SKM-1 (cell line): ENCODE data around the gene MAPK13.
"Not testable (repeated sequence)": the region's sequence is repeated elsewhere in the genome, so short reads cannot be mapped to it uniquely, and the experiment has no call there.

Experiments
- DNase-seq: peaks from one replicate; lab custom pipeline; 2025; ENCODE audit not compliant: unreplicated experiment; lab: John Stamatoyannopoulos, UW

Gene MAPK13

GRCh38 chr6:36129941-36130666 lies at the start of gene MAPK13:
MAPK13 (plus strand) TSS chr6:36130513; CDS start chr6:36130583, 70 bp downstream.
- no peak for DNase-seq

- DNase-seq = no peak
Observed at GRCh38 chr6:36082318-36082717, 48.0 kb upstream of the MAPK13 start.

DNA sequence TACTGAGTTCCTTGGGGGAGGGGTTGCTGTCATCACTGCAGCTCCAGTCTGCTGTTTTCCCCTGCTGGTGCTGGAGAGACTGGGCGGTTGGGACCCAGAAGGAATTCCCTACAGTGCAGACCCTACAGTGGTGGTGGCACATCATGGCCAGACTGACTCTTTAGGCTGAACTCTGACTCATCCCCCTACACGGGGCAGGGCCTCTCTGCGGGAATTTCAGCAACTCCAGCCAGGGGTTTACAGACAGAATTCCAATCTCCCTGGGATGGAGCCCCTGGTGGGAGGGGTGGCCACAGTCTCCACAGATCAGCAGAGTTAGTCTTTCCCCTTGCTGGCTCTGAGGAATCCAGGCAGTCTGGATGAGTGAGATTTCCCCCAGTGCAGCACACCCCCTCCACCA lies 46.9 kb upstream of the MAPK13 start:
- no peak for DNase-seq

GRCh38 chr6:36088204-36088603 lies 42.1 kb upstream of the MAPK13 start:
- DNase-seq = not testable (repeated sequence)

GRCh38 chr6:36089048-36089447 lies 41.3 kb upstream of the MAPK13 start:
- no peak for DNase-seq

GRCh38 chr6:36094238-36094637 lies 36.1 kb upstream of the MAPK13 start:
- no peak for DNase-seq

DNA sequence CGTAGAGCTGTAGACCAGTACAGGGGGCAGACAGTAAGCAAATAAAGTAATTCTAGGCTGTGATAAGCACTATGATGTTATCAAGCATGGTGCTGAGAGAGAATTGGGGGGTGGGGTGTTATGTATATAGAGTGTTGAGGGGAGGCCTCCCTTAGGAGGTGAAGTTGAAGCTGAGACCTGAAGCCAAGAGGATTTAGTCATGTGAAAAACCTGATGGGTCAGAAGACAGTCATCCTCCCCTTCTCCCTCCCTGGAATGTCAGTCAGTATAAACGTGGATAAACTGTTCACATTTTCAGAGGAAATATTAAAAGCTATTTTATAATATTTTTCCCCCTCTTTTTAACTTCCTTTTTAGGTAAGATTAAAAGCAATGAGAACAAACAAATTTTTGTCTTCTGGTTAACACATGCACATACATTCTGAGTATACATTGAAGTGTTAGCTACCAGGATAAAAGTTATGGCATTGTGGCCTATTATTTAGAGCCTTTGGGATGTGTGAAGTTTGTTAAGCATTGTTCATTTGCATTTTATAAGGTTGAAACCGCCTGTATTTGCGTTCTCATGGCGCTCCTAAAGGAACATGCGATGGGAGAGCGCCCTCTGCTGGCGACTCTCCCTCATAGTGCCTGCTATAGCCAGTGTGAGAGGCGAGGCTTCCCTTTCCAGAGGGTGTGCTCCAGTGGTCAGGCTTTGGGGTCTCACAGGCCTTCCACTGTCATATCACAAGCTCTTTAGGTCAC lies 35.4 kb upstream of the MAPK13 start:
- peak; percentile 19 for DNase-seq

DNA sequence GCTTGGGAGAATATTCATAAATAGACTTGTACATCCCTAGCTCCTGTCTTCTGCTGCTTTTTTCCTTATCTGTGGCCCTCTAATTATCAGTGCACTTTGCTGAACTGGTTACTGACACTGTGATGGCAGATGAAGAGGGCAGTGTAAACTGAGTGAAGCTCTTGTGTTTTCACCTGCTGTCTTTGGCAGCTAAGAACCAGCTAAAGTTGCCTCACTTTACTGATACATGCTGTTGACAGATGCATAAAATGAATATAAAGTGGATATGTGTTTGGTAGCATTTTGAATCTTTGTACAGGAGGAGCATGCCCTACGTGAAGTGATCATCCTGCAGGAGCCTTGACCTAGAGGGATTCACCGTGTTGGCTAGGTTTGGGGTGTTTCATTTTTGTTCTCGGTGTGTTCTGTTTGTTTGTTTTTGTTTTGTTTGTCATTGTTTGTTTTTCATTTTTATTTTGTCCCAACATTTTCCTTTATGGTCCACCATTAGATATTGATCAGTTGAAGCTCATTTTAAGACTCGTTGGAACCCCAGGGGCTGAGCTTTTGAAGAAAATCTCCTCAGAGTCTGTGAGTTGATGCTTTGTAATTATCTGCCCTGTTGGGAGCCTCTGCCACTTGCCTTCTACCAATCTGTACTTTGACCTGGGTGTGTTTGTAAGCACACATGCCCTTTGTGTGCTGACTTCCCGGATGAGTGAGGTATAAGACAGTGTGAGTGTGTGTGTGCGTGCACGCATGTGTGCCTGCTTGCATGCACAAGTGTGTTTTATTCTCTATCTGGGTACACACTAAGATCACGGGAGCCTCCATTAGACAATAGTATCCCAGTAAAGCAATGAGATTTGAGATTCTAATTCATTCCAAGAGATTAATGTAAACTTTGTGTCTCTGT lies 34.6 kb upstream of the MAPK13 start:
- no peak for DNase-seq

DNA sequence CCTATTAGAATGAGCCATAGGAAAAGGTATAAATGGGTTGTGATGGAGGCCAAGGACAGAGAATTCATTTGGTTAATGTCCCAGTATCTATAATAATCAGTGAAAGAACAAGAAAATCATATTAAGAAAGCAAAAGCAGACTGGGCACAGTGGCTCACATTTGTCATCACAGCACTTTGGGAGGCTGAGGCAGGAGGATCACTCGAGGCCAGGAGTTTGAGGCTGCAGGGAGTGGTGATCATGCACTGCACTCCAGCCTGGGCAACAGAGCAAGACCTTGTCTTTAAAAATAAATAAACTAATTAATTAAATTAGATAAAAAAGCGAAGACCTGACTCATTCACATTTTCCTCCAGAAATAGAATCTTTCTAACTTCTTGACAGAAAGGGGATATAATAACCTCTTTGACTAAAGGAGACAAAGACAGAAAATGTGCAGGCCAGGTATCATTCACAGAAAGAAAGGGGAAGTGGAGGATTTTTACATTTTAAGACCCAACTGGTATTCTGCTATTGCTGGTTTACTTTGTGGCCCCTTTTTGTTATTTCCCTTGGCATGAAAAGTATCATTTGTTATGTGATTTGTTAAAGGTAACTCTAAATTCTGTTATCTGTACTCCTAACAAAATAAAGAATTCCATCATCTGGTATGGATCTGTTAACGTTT lies 31.9 kb upstream of the MAPK13 start:
- DNase-seq = no peak

GRCh38 chr6:36098920-36099647 lies 31.2 kb upstream of the MAPK13 start:
- no peak for DNase-seq

GRCh38 chr6:36099869-36100483 lies 30.3 kb upstream of the MAPK13 start:
- no peak for DNase-seq

DNA sequence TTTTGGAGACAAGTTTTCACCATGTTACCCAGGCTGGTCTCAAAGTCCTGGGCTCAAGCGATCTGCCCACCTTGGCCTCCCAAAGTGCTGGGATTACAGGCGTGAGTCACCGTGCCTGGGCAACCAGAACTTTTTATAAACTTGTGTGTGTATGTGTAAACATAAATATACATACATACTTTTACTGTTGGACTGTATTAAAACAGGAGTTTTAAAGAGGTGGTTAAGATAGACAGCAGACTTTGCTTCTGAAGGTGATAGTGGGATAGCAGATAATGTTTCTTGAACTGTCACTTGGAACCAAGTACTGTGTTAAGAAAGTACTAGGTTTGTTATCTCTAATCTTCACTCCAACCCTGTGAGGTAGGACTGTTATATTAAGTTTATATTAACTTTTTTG lies 28.6 kb upstream of the MAPK13 start:
- no peak for DNase-seq

GRCh38 chr6:36102853-36103252 lies 27.5 kb upstream of the MAPK13 start:
- no peak for DNase-seq

- no peak for DNase-seq
Observed at GRCh38 chr6:36104836-36105235, 25.5 kb upstream of the MAPK13 start.

- DNase-seq = no peak
Observed at GRCh38 chr6:36109092-36109491, 21.2 kb upstream of the MAPK13 start.

GRCh38 chr6:36110050-36110449 lies 20.3 kb upstream of the MAPK13 start:
- no peak for DNase-seq

GRCh38 chr6:36110863-36111262 lies 19.4 kb upstream of the MAPK13 start:
- DNase-seq = no peak

- no peak for DNase-seq
Observed at GRCh38 chr6:36111526-36111925, 18.8 kb upstream of the MAPK13 start.

DNA sequence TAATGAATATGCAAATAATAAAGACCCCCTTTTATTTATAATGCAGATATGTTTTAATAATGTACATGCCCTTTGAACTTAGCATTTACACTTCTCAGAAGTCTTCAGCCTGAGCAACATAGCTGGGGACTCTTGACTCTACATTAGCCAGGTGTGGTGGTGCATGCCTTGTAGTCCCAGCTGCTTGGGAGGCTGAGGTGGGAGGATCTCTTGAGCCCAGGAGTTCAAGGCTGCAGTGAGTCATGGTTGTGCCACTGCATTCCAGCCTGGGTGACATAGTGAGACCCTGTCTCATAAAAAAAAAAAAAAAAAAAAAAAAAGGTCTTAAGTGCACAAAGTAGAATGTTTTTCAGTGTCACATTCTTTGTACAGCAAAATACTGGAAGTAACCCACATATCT lies 17.3 kb upstream of the MAPK13 start:
- DNase-seq = no peak

DNA sequence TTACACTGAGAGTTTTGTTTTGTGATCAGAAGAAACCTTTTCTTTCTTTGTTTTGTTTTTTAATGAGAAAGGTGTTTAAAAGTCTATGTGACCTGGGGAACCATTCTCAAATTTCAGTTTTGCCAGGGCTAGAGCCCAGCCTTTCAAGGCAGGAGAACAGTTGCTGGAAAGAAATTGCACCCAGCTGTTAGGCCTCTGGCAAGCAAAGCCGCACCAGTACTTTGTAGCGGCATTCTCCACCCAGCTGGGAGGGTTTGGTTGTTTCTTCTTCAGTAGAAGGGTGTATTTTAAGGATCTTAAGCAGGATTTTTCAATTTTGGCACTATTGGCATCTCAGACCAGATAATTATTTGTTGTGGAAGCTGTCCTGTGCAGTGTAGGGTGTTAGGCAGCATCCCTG lies 16.6 kb upstream of the MAPK13 start:
- DNase-seq = no peak
